Mucosa of descending colon (tissue), 3 donors: ENCODE results near the gene NUDT3. TPM values are rescaled to one million over a fixed set of nuclear protein-coding genes. Genes with fewer than 3 reads are reported as not detected.
A peak's percentile ranks its signal among the peaks of the same experiment; 100 is the strongest.

Source experiments
- ATAC-seq: fragments of 200-7000 bp; cut with Tn5 transposase; one replicate; pipeline ENCODE4 v1.9.1; 2020; ENCODE audit warnings: mild to moderate bottlenecking, moderate library complexity
- DNase-seq, 3 donors: peaks; one replicate each; pipeline ENCODE4 v3.0.0-alpha.2; 2020
- H3K36me3 ChIP-seq: fragments of 200-600 bp; one replicate; pipeline ENCODE4 v1.8.0; 2021; ENCODE audit warnings: low read depth, mild to moderate bottlenecking
- H3K4me1 ChIP-seq: fragments of 200-600 bp; one replicate; pipeline ENCODE4 v1.8.0; 2021; ENCODE audit warnings: low read depth, mild to moderate bottlenecking
- H3K4me3 ChIP-seq: fragments of 200-600 bp; one replicate; pipeline ENCODE4 v1.8.0; 2021; ENCODE audit warnings: mild to moderate bottlenecking
- H3K9me3 ChIP-seq: fragments of 200-600 bp; one replicate; pipeline ENCODE4 v1.8.0; 2021; ENCODE audit warnings: mild to moderate bottlenecking
- CTCF ChIP-seq: fragments of 200-600 bp; IDR thresholded peaks from one replicate; pipeline ENCODE4 v1.8.0; 2022; ENCODE audit warnings: antibody characterized with exemption, mild to moderate bottlenecking
- intact Hi-C, 2 donors: fragments of 100-400 bp; cut with DNase I in 1 of 2; cut with micrococcal nuclease in 1 of 2; formaldehyde crosslinking; loops; one replicate each; pipeline versions ENCODE4 v1.11.0 to v1.11.1; 2022; cut with DNase I, micrococcal nuclease
- total RNA-seq, 3 donors: library from RNA; stranded (reverse); fragmentation: NEBNext Ultra II Directional in 2 of 3; extraction: Animal tissue kit (Norgen Biotek cat#: 25700) in 2 of 3; gene quantifications; one replicate each; pipeline versions ENCODE4 v1.2.1 to v1.2.4, GENCODE V29; 2021 to 2023
- donor health status: DM: no; HTN: no; CAD: no; lungs with moderate emphysema.
- donor health status: DM: no; HTN: no; CAD: no.
- donor health status: DM: no; HTN: yes; CAD: no.

The NUDT3 gene
- total RNA-seq, 3 donors from 2014 or later = 19.1 to 48.7 (median 26.7) TPM

- intact Hi-C loops = no loop called here
- no peak for TF ChIP-seq CTCF
- Histone ChIP-seq H3K4me1 (peaks cover 13% of the 10 kb centered on the region), H3K9me3 (no peaks in the 10 kb centered on the region), H3K4me3 (peak overlapping the region; percentile 81), H3K36me3 (no peaks in the 10 kb centered on the region)
- ATAC-seq = peak; percentile 50
- peak; percentile 57 to 77 (median 74) for DNase-seq
These were observed 528 bp downstream of the NUDT3 start for GRCh38 chr6:34391786-34392496.

GRCh38 chr6:34391473-34391785 is 1.0 kb downstream of the NUDT3 start:
- H3K4me1 ChIP-seq = peaks cover 17% of the 10 kb centered on the region
- no peak for DNase-seq
- peak overlapping the region; percentile 81 for H3K4me3 ChIP-seq
- intact Hi-C loops = no loop called here
- H3K9me3 ChIP-seq = no peaks in the 10 kb centered on the region
- no peaks in the 10 kb centered on the region for H3K36me3 ChIP-seq
- ATAC-seq = no peak
- no peak for TF ChIP-seq CTCF

GRCh38 chr6:34390531-34391472 is 1.7 kb downstream of the NUDT3 start:
- Histone ChIP-seq H3K4me1 (peaks cover 18% of the 10 kb centered on the region), H3K36me3 (no peaks in the 10 kb centered on the region), H3K4me3 (peak overlapping the region; percentile 81), H3K9me3 (no peaks in the 10 kb centered on the region)
- ATAC-seq (no peak), DNase-seq (peak in 1 of 3 donors; percentile 37)
- TF ChIP-seq CTCF = no peak
- intact Hi-C loops = no loop called here

- Histone ChIP-seq H3K9me3 (no peaks in the 10 kb centered on the region), H3K4me1 (peaks cover 18% of the 10 kb centered on the region), H3K4me3 (no peak overlapping the region), H3K36me3 (no peaks in the 10 kb centered on the region)
- intact Hi-C loops = no loop called here
- DNase-seq (no peak), ATAC-seq (no peak)
- TF ChIP-seq CTCF = no peak
These were observed 3.4 kb downstream of the NUDT3 start for GRCh38 chr6:34389034-34389433.

- Histone ChIP-seq H3K9me3 (no peaks in the 10 kb centered on the region), H3K4me3 (no peak overlapping the region), H3K4me1 (peaks cover 18% of the 10 kb centered on the region), H3K36me3 (no peaks in the 10 kb centered on the region)
- no peak for TF ChIP-seq CTCF
- intact Hi-C loops = no loop called here
- ATAC-seq (no peak), DNase-seq (no peak)
These were observed 4.0 kb downstream of the NUDT3 start for GRCh38 chr6:34388421-34388820.
